ENCODE results near the gene ANKRD13D. TPM values are rescaled to one million over a fixed set of nuclear protein-coding genes. Genes with fewer than 3 reads are reported as not detected.

Gene ANKRD13D
- polyA plus RNA-seq, 1 experiment: 30.7 TPM

DNA sequence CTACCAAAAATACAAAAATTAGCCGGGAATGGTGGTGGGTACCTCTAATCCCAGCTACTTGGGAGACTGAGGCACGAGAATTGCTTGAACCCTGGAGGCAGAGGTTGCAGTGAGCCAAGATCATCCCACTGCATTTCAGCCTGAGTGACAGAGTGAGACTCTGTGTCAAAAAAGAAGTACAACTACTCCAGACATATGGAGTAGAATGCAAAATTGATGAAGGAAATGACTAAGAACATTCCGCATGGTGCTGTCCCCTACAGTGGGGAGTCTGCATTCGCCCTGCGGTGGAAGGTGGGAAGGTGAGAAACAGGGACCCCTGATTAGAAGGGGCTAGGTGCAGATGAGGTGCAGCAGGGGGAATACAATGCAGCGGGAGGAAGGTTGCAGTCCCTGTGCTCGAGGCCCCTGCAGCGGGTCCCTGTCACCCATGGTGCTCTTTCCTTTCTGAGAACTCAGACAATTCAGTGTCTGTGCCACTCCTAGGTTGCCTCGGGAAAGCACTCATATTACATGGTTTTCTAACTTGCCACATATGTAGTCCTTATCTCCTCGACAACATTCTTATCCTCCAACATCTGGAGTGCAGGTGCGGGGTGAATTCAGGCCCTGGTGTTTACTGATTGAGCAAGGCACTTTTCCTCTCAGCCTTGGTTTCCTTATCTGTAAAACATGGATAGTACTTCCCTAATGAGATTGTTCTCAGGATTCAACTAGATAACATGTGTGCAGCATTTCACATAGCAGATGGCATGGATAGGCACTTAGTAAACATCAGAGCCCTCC is 59.1 kb downstream of the ANKRD13D start:
- Histone ChIP-seq H3K27me3 (ENCODE audit: control insufficient read depth, insufficient read depth, low read length) (no peaks in the 10 kb centered on the region), H3K4me3 (ENCODE audit: low read depth, low read length) (no peak overlapping the region), H3K36me3 (ENCODE audit: control insufficient read depth, insufficient read depth, low read length) (no peaks in the 10 kb centered on the region)
- ChIA-PET POLR2A (no interaction called here), CTCF (interaction anchor here (1.4 to 20.3 kb wide), 8 partner anchors 8 to 85 kb away, joined by 5 to 892 read pairs (median 25); partner anchors contain the start of genes CLCF1 and RAD9A)
- DNase-seq (ENCODE audit: low read depth): no peak
- TF ChIP-seq, protein P1, sequence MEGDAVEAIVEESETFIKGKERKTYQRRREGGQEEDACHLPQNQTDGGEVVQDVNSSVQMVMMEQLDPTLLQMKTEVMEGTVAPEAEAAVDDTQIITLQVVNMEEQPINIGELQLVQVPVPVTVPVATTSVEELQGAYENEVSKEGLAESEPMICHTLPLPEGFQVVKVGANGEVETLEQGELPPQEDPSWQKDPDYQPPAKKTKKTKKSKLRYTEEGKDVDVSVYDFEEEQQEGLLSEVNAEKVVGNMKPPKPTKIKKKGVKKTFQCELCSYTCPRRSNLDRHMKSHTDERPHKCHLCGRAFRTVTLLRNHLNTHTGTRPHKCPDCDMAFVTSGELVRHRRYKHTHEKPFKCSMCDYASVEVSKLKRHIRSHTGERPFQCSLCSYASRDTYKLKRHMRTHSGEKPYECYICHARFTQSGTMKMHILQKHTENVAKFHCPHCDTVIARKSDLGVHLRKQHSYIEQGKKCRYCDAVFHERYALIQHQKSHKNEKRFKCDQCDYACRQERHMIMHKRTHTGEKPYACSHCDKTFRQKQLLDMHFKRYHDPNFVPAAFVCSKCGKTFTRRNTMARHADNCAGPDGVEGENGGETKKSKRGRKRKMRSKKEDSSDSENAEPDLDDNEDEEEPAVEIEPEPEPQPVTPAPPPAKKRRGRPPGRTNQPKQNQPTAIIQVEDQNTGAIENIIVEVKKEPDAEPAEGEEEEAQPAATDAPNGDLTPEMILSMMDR (IDR thresholded peaks at IDR 0.05; ENCODE audit: insufficient read depth, low read depth, low read length): no peak

DNA sequence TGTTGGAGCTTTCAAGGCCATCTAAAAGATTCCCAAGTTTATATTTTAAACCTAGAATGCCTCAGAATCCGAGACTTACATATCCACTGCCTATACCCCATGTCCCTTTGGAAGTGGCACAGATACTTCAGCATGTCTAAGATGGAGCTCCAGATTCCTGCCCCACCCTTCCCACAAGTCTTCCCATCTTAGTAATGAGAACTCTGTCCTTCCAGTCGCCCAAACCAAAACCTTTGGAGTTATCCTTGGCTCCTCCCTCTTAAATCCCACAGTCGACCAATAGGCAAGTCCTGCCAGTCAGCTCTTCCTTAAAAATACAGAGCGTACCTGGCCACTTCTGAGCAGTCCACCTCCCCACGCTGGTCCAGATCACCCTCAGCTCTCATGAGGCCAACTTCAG is 59.9 kb downstream of the ANKRD13D start:
- ChIA-PET POLR2A (interaction anchor here (0.8 kb wide), 1 partner anchor 9 kb away, joined by 3 read pairs; no protein-coding TSS in a partner anchor), CTCF (interaction anchor here (0.7 to 20.3 kb wide), 5 partner anchors 18 to 281 kb away, joined by 3 to 892 read pairs (median 5); partner anchors contain the start of genes CLCF1 and RAD9A)
- DNase-seq (ENCODE audit: low read depth): no peak
- Histone ChIP-seq H3K36me3 (ENCODE audit: control insufficient read depth, insufficient read depth, low read length) (no peaks in the 10 kb centered on the region), H3K27me3 (ENCODE audit: control insufficient read depth, insufficient read depth, low read length) (no peaks in the 10 kb centered on the region), H3K4me3 (ENCODE audit: low read depth, low read length) (no peak overlapping the region)
- TF ChIP-seq, protein P1 (IDR thresholded peaks at IDR 0.05; ENCODE audit: insufficient read depth, low read depth, low read length): no peak

DNA sequence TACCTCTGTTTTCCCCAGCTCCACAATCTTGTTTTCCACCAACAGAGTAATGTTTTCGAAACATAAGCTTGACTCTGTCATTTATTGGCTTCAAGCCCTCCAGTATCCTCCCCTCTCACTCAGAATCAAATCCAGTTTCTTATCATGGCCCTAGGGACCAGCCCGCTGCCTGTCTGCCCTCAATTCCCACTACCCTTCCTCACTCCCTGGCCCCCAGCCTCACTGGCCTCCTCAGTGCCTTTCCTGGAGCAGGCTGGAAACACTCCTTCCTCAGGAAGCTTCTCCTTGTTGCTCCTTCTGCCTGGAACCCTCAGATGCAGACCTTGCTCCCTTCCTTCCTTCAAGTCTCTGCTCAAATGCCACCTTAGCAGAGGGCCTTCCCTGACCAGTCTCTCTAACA is 60.4 kb downstream of the ANKRD13D start:
- no peak for DNase-seq (ENCODE audit: low read depth)

DNA sequence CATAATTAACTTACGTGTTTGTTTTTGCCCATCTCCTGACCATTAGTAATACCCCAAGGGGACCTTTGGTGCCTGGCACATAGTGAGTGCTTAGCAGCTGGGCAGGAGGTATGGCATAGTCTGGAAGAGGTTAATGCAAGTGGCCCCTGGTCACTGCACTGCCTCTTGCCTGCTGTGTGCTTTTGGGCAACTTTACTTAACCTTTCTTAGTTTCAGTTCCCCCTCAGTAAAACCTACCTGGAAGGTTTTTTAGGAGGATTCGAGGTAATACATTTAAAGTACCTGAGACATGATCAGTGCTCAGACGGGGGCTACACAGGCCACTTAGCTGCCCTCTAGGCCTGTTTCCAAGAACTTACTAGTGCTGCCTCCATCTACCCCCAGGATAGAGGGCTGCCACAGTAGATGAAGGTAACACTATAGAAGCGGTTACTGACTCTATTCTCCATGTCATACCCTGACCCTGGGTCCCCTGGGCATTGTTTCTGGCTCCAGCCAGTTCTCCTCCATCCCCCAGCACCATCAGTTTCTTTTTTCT is 60.9 kb downstream of the ANKRD13D start:
- POLR2A ChIA-PET: interaction anchor here (0.7 kb wide), 2 partner anchors 49 to 51 kb away, joined by 9 to 29 read pairs; no protein-coding TSS in a partner anchor
- CTCF ChIA-PET: interaction anchor here (0.6 to 20.3 kb wide), 11 partner anchors 11 to 297 kb away, joined by 3 to 892 read pairs (median 5); partner anchors contain the start of genes ANKRD13D, CLCF1, PPP1CA and RAD9A
- no peak for DNase-seq (ENCODE audit: low read depth)
- TF ChIP-seq, protein P1 (IDR thresholded peaks at IDR 0.05; ENCODE audit: insufficient read depth, low read depth, low read length): no peak
- H3K36me3 ChIP-seq (ENCODE audit: control insufficient read depth, insufficient read depth, low read length): no peaks in the 10 kb centered on the region
- H3K27me3 ChIP-seq (ENCODE audit: control insufficient read depth, insufficient read depth, low read length): no peaks in the 10 kb centered on the region
- no peak overlapping the region for H3K4me3 ChIP-seq (ENCODE audit: low read depth, low read length)

More for the DNA sequence above, 60.4 kb downstream of the ANKRD13D start:
- H3K4me3 ChIP-seq (ENCODE audit: low read depth, low read length): no peak overlapping the region
- H3K36me3 ChIP-seq (ENCODE audit: control insufficient read depth, insufficient read depth, low read length): no peaks in the 10 kb centered on the region
- ChIA-PET CTCF (interaction anchor here (1.2 to 20.3 kb wide), 8 partner anchors 13 to 296 kb away, joined by 3 to 892 read pairs (median 8); partner anchors contain the start of genes ANKRD13D, CLCF1, PPP1CA and RAD9A), POLR2A (interaction anchor here (0.8 kb wide), 1 partner anchor 8 kb away, joined by 3 read pairs; no protein-coding TSS in a partner anchor)
- no peaks in the 10 kb centered on the region for H3K27me3 ChIP-seq (ENCODE audit: control insufficient read depth, insufficient read depth, low read length)
- TF ChIP-seq, protein P1 (IDR thresholded peaks at IDR 0.05; ENCODE audit: insufficient read depth, low read depth, low read length): no peak
